Stimulated activated CD8-positive, alpha-beta memory T cell treated with anti-CD3 and anti-CD28 coated beads, Interleukin-4, amount 100 ng/mL, for 48 hours (primary cell): Measurements from ENCODE around the gene TRIM34.
"Not testable (repeated sequence)": the region's sequence is repeated elsewhere in the genome, so short reads cannot be mapped to it uniquely, and the experiment has no call there.

Experiments used
- DNase-seq: peaks from one replicate; pipeline ENCODE4 v3.0.0-alpha.2; 2020

The TRIM34 gene

DNA sequence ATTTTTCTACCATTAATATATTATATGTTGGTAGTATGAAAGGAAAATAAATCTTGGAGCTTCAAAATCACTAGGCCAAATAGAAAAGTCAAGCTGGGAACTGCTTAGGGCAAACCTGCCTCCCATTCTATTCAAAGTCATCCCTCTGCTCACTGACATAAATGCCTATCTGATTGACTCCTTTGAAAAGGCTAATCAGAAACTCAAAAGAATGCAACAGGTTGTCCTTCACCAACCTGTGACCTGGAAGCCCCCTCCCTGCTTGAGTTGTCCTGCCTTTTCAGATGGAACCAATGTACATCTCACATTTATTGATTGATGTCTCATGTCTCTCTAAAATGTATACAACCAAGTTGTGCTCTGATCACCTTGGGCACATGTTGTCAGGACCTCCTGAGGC is 3.2 kb upstream of the TRIM34 start:
- no peak for DNase-seq

DNA sequence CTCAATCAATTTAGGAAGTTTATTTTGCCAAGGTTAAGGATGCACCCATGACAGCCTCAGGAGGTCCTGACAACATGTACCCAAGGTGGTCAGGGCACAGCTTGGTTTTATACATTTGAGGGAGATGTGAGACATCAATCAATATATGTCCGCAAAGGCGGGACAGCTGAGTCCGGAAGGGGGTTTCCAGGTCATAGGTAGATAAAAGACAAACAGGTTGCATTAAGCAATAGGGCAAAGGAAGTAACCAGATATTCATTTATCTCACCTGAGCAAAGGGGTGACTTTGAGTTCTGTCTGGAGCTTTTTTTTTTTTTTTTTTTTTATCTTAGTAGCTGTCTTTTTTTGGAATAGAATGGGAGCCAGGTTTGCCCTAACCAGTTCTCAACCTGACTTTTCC is 2.0 kb upstream of the TRIM34 start:
- no peak for DNase-seq

DNA sequence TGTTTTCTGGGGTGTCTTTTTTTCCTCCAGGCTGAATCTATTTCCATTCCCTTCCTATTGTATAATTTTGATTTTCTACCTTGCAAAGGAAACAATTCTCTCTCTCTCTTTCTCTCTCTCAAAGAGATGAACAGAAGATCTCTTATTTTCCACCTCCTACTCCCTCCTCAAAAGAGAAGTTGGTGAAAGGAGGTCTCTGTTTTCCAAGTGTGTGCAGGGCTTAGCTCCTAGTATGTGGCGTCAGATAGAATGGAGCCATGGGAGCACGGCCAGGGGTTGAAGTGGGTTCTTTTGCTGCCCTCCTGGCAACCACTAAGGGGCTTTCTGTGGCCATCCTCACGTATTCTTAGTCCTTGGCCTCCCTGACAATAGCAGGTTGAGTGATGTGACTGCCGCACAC is 480 bp downstream of the TRIM34 start:
- no peak for DNase-seq

DNA sequence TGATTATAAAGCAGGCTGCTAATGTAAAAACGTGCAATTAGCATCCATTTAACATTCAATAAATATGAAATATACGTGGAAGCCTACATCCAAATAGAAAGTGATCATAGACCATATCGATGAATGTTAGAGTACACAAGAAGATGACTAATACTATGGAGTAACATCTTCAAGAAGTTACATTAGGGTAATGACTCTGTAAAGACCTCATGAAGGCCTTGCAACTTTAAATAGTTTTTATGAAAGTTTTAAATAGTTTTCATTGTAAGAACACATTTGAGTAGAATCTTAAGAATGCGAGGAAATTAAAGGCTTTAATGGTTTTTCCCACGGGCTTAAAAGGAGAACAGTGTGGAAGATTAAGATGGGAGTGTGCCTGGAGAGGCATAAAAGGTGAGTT is 1.4 kb downstream of the TRIM34 start:
- DNase-seq = no peak

DNA sequence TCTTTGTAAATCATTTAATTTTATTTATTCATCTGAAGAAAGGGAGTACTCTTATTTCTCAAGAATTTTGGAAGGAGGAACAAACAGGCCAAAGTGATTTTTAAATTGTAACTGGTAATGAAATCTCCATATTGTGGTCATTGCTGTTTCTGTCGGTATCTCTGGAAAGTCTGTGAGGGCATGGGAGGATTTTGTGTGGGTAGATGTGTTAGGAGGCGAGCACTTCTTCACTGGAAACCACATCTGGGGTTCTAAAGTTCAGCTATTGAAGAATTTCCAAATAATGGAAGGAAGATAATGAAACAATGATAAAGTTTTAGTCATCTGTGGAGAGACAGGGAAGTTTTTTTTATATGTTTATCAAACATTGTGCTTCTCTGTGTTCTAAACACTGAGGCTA is 6.6 kb downstream of the TRIM34 start:
- DNase-seq = no peak

DNA sequence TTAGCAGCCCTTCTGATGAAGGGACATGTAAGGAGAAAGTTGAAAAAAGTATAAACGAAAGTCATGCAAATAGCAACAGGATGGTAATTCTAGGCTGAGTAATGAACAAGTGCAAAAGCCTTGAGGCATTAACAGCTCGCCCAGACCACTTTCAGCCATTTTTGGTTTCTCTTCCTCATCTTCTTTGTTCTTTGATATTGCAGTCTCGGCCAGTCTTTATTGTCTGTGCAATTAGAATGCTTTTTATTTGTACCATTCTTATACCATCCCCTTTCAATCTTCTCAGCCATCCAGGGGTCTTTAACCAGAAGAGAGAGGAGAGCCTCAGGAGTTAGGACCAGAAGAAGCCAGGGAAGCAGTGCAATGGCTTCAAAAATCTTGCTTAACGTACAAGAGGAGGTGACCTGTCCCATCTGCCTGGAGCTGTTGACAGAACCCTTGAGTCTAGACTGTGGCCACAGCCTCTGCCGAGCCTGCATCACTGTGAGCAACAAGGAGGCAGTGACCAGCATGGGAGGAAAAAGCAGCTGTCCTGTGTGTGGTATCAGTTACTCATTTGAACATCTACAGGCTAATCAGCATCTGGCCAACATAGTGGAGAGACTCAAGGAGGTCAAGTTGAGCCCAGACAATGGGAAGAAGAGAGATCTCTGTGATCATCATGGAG is 7.3 kb downstream of the TRIM34 start:
- DNase-seq = no peak

DNA sequence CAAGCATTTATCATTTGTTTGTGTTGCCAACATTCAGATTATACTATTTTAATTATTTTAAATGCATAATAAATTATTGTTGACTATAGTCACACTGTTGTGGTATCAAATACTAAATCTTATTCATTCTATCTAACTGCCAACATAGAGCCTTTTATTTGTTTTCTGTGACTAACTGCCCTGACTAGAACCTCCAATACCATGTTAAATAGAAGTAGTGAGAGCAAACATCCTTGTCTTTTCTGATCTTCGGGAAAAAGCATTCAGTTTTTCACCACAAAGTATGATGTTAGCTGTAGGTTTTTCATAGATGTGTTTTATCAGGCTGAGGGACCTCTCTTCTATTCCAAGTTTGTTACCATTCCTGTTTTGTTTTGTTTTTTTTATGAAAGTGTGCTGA is 15.2 kb downstream of the TRIM34 start:
- no peak for DNase-seq

DNA sequence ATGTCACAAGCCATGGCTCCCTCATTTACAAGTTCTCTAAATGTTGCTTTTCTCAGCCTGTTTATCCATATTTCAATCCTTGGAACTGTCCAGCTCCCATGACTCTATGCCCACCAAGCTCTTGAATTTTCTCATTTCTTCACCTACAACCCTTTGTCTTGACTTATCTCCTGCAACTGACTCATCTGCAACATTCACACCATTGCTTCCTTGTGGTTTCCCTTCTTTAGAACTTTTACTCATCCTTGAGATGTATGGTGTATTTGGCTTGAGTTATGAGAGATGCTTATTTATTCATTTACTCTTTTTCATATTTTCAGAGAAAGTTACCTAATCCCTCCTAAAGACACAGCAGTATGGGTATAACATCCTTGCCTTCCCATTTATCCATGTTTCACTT is 18.8 kb downstream of the TRIM34 start:
- DNase-seq = no peak

DNA sequence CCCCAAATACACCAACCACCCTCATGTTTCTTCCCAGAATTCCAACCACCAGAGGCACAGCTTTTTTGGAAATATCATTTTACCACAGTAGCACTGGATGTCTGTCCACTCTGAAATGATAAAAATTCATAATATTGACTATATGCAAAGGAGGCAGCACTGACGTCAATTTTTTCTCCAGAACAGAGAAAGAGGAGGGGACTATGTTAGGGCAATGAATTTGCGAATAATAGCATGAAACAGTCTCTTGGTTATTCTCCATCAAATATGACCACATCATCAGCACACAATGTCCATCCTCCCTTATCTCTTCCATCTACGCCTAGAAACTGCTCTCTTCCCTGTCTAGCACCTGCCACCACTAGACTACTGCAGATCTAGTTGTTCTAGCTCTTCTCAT is 21.3 kb downstream of the TRIM34 start:
- no peak for DNase-seq

DNA sequence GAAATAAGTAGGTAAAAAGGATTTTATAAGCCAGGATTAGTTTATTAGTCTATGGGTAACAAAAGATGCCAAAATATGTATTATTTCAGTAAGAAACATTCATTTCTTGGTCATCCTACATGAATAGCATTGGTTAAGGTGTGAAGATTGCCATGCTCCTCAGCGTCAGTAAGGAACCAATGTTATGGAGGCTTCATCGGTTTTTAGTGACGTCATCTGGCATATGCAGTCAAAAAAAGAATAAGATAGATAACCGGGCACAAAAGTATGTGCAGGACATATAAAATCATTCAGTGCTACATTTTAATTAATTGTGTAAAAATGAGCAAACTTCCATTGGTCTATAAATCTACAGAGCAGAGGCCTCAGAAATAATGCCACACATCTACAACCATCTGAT is 30.7 kb downstream of the TRIM34 start:
- no peak for DNase-seq

DNA sequence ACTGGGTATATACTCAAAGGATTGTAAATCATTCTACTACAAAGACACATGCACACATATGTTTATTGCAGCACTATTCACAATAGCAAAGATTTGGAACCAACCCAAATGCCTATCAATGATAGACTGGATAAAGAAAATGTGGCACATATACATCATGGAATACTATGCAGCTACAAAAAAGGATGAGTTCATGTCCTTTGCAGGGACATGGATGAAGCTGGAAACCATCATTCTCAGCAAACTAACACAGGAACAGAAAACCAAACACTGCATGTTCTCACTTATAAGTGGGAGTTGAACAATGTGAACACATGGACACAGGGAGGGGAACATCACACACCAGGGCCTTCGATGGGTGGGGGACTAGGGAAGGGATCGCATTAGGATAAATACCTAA is 32.2 kb downstream of the TRIM34 start:
- DNase-seq = not testable (repeated sequence)

DNA sequence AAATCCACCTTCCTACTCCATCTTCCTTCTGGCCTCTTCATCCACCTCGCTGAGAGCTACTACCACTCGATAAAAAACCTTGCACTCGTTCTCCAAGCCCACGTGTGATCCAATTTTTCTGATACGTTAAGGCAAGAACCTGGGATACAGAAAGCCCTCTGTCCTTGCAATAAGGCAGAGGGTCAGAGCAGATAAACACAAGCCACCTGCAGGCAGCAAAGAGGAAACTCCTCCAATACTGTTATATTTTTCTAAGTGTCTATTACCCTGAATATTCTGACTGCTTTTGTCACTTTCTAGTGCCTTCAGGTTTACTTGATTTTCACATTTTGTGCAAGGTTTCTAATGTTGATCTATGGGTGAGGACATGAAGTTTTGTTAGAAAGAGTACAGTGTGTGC is 33.5 kb downstream of the TRIM34 start:
- DNase-seq = no peak

DNA sequence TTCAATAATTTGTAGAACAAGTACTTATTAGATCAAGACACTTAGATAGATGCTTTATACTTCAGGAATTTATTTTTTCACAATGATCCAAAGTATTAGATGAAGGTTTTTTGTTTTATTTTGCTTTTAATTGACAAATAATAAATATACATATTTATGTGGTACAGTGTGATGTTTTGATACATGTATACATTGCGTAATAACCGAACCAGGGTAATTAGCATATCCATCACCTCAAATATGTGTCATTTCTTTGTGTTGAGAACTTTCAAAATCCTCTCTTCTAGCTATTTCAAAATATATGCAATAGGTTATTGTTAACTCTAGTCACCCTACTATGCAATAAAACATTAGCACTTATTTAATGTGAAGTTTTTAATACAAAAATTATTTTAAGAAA is 38.7 kb downstream of the TRIM34 start:
- DNase-seq = no peak

DNA sequence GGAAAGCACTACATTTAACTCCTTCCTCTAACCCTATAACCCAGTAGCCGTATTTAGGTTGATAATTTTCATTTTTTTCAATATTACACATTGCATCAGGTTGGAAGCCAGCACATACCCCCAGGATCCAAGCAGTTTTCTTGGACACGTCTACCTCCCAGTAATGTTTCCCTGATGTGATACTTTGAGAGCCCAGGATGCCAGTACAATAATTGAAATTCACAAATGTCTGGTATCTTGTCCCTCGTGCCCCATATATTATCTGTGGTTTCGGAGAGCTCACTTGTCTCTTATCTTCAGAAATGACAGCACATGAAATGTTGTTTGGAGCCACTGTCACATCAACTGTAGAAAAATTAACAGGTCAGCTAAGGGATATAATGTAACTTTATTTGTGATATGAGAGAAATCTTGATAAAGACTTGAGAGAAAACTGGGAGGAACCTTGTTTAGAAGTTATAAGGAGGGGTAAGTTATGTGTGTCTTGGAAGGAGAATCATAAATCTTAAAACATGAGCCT is 40.3 kb downstream of the TRIM34 start:
- DNase-seq = no peak

DNA sequence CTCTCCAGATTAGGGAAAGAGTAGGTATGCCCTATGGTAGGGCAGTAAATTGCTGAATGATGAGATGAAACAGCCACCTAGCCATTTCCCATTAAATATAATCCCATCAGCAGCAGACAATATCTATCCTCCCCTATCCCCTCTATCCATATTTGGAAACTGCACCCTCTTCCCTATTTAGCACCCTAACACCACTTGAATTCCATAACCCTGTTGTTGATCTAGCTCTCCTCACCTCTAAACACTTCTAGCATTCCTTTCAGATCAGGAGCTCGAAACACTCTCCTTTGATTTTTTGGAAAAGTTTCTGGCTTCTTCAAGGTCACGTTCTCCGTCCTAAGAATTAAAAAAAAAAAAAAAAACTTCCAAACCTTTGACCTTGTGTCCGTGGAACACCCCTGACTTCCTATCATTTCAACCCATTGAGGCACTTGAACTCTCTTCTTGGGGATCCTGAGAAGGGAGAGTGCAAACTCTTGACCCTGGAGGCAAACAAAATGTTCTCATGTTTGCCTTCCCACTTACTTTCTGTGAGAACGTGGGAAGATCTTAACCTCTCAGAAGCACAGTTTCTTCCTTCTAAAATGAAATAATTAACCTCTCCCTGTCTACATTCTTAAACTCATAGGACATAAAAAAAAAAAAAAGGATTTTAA is 41.1 kb downstream of the TRIM34 start:
- no peak for DNase-seq

DNA sequence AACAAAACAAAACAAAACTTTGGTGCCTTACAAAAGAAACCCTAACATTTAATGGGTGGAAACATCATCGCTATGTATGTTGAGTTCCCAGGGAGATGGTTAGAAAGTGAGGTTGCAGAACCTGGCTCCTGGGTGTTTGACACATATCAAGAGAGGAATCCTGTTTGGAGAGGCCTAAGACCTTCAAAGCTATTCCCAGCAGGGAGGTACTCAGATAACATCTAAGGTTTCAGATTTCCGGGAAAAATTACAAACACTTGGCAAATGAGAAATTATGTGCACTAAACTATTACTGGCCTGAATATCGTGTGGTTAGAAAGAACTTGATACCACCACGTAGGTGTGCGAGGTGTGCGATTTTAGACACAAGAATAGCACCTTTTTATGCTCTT is 41.6 kb downstream of the TRIM34 start:
- DNase-seq = no peak

DNA sequence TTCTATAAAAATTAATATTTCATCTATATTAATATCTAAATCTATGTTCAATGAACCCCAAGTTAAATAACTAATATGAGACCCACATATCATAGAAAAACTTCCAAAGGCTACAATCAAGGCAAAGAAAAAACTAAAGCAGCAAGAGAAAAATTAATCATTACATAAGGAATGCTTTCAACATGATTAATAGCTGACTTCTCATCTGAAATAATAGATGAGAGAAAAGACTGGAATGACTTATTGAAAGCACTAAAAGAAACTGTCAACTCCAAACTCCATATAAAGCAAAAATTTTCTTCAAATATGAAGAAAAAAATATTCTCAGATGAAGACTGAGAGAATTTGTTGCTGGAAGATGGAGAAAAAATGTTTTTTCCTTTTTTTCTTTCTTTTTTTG is 47.0 kb downstream of the TRIM34 start:
- no peak for DNase-seq

DNA sequence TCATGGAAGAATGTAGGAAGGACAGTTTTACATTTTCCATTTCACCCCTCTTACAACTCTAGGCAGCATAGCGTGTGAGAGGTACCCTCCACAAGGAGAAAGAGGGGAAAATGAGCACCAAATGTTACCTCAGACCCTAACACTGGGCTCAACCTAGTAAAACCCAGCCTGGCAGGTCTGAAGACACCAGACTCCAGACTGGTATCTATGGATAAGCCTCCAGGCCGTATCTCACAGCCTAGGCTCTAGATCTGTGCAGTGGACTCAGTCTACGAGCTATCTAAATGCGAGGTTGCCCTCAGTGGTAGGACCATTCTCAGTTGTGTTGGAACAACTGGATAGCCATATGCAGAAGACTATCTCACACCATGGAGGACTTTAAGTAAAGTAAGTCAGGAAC is 49.6 kb downstream of the TRIM34 start:
- DNase-seq = no peak

DNA sequence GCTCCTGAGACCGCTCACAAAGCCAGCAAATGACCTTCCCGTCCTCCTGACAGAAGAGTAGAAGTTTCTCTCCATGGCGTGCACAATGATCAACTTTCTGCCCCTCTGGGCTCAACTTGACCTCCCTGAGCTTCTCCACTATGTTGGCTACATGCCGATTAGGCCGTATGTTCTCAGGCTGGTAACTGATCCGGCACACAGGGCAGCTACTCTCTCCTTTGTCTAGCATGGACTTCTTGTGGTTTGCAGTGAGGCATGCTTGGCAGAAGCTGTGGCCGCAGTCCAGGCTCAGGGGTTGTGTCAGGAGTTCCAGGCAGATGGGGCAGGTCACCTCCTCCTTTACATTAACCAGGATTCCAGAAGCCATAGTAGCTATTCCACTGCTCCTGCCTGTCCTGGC is 55.0 kb downstream of the TRIM34 start:
- DNase-seq = no peak

DNA sequence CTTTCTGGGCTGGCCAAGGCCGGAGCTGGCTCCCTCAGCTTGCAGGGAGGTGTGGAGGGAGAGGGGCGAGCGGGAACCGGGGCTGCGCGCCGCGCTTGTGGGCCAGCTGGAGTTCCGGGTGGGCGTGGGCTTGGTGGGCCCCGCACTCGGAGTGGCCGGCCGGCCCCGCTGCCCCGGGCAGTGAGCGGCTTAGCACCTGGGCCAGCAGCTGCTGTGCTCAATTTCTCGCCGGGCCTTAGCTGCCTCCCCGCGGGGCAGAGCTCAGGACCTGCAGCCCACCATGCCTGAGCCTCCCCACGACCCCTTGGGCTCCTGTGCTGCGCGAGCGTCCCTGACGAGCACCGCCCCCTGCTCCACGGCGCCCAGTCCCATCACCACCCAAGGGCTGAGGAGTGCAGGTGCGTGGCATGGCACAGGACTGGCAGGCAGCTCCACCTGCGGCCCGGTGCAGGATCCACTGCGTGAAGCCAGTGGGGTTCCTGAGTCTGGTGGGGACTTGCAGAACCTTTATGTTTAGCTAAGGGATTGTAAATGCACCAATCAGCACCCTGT is 58.2 kb downstream of the TRIM34 start:
- DNase-seq = not testable (repeated sequence)

DNA sequence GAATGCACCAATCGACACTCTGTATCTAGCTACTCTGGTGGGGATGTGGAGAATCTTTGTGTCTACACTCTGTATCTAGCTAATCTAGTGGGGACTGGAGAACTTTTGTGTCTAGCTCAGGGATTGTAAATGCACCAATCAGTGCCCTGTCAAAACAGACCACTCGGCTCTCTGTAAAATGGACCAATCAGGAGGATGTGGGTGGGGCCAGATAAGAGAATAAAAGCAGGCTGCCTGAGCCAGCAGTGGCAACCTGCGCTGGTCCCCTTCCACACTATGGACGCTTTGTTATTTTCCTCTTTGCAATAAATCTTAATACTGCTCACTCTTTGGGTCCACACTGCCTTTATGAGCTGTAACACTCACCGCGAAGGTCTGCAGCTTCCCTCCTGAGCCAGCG is 58.8 kb downstream of the TRIM34 start:
- DNase-seq = peak; percentile 51

DNA sequence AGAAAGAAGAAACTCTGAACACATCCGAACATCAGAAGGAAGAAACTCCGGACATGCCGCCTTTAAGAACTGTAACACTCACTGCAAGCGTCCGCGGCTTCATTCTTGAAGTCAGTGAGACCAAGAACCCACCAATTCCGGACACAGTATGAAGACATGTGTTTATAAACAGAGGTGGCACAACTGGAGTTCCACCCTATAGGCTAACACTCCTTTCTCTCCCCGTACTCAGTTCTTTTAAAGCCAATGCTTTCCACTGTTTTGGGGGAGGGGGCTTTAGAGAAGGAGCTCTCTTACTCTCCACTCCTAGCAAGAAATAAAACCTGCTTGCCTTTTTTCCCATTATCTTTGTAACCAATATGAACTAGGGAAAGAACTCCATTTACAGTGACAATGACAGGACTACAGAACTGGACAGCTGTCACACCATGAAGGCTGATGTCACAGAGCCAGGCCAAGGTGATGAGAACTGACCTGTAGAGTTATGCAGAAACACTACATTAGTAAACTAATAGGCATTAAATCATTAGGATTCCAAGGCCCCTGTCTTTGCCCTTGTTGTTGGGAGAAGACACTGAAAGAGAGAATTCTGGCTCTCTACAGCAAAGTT is 59.3 kb downstream of the TRIM34 start:
- DNase-seq = no peak

DNA sequence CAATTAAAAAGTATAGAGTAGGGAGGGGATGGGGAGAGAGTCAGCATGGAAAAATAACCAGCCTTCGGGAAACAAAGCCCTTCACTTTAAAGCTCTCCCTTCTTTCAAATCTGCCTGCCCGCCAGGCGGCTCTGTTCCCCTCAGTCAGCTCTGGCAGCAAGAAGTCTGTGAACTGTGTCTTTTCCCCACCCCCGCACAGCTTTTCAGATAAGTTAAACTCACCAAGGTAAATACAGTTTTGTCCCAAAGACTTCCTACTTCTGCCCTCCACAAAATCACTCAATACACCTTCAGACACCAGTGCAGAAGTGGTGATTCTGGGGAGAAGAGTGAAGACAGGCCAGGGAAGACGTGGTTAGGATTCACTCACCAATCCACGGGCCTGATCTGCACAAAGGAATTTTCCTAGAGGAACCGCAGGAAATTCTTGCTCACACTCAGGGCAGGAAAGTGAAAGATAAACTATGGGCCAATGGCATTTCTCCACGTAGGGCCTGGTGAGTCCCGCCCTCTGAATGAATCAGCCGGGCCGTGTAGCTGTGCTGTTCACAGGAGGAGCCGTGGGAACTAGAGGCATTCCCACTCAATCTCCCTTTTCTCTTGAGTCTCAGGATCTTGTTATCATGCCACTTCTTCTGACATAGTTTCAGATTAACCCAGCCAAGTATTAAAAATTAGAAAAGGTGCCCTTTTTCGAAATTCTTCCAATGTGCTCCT is 60.0 kb downstream of the TRIM34 start, which contains the start of gene TRIM5:
Gene TRIM5, minus strand, starts transcription at position 429 of the 717 bp plus-strand sequence. CDS start 4,897 bp downstream, outside the sequence.
- peak; percentile 83 for DNase-seq
